ENCODE results near the gene SAMD5. TPM values are rescaled to one million over a fixed set of nuclear protein-coding genes. Genes with fewer than 3 reads are reported as not detected.

The SAMD5 gene
- total and polyA plus RNA-seq, 2 of the 8 experiments (the other 6 are each of a cell fraction or from before 2014, with no cell fraction given): 0.02 to 0.04 TPM

GRCh38 chr6:147563472-147563871 is 55.0 kb downstream of the SAMD5 start:
- Histone ChIP-seq H2AFZ (ENCODE audit: low read length) (no peak overlapping the region), H3K18ac (ENCODE audit: extremely low read depth, low read length) (no peak overlapping the region), H2BK20ac (ENCODE audit: low read length) (no peak overlapping the region), H3K56ac (replicated peaks; ENCODE audit: insufficient read length, low read depth, low read length) (no peak overlapping the region), H3K4me3 (ENCODE audit: extremely low read depth in 1 of 4, insufficient read depth in 2 of 4, low read depth in 3 of 4, low read length in 4 of 4) (no peak overlapping the region), H4K20me1 (replicated peaks in 1 of 2; ENCODE audit: control insufficient read depth in 1 of 2, insufficient read depth in 2 of 2, low read length in 2 of 2) (no peaks in the 10 kb centered on the region), H3K79me1 (ENCODE audit: low read depth, low read length) (no peaks in the 10 kb centered on the region), H4K5ac (ENCODE audit: insufficient read length, low read depth, low read length) (no peak overlapping the region), H3K9ac (replicated peaks in 1 of 4; ENCODE audit: extremely low read depth in 1 of 4, low read depth in 3 of 4, low read length in 3 of 4) (no peak overlapping the region), H2BK5ac (ENCODE audit: low read depth, low read length) (no peak overlapping the region), H2BK12ac (ENCODE audit: low read depth, low read length) (no peak overlapping the region), H3K23me2 (ENCODE audit: low read depth, low read length) (no peaks in the 10 kb centered on the region), H3K36me3 (ENCODE audit: control insufficient read depth in 2 of 4, insufficient read depth in 4 of 4, low read length in 3 of 4) (no peaks in the 10 kb centered on the region), H4K91ac (replicated peaks; ENCODE audit: insufficient read length, low read length) (no peak overlapping the region), H3K4ac (replicated peaks; ENCODE audit: insufficient read length, low read depth, low read length) (no peak overlapping the region), H4K8ac (ENCODE audit: extremely low read depth, insufficient read depth, low read length) (no peak overlapping the region), H3K4me2 (ENCODE audit: insufficient read depth in 1 of 2, low read depth in 2 of 2, low read length in 2 of 2) (no peak overlapping the region), H2BK120ac (replicated peaks; ENCODE audit: low read depth, low read length) (no peak overlapping the region), H3K9me3 (ENCODE audit: insufficient read depth in 2 of 2, low read depth in 1 of 2, low read length in 1 of 2) (no peaks in the 10 kb centered on the region), H2BK15ac (ENCODE audit: low read length) (no peak overlapping the region), H3K23ac (ENCODE audit: insufficient read length) (no peak overlapping the region), H3K27ac (ENCODE audit: low read depth, low read length) (no peak overlapping the region), H3K4me1 (replicated peaks in 1 of 4; ENCODE audit: control insufficient read depth in 3 of 4, insufficient read depth in 4 of 4, low read length in 3 of 4) (no peaks in the 10 kb centered on the region), H3K79me2 (ENCODE audit: control insufficient read depth in 1 of 2, insufficient read depth in 2 of 2, low read length in 2 of 2) (no peaks in the 10 kb centered on the region), H3K27me3 (replicated peaks in 1 of 4; ENCODE audit: control insufficient read depth in 3 of 4, extremely low read depth in 1 of 4, insufficient read depth in 3 of 4, low read length in 3 of 4) (no peaks in the 10 kb centered on the region), H2AK5ac (ENCODE audit: low read depth, low read length) (no peak overlapping the region), H3K14ac (ENCODE audit: insufficient read length) (no peak overlapping the region)
- POLR2A ChIA-PET (ENCODE audit: partially characterized antibody): no interaction called here
- DNase-seq (ENCODE audit: low read depth in 1 of 2, low spot score in 2 of 2): no peak
- 86% methylated on average over 2 of the region's 2 CpGs; no CpG with 5 or more reads in 1 of the 2 experiments for WGBS, 2 experiments (ENCODE audit: extremely low coverage in 1 of 2, insufficient coverage in 1 of 2, insufficient read length in 1 of 2, insufficient replicate concordance in 2 of 2, low coverage in 1 of 2, low lambda C conversion rate in 2 of 2, missing lambda C conversion rate in 1 of 2)
- CTCF ChIA-PET (ENCODE audit: partially characterized antibody): interaction anchor here (1.2 kb wide), 1 partner anchor 255 kb away, joined by 3 read pairs; no protein-coding TSS in a partner anchor
- no peak for FAIRE-seq
- TF ChIP-seq HDAC6 (IDR thresholded peaks at IDR 0.05; ENCODE audit: low read depth, low read length) (no peak), ASH2L (IDR thresholded peaks at IDR 0.05; ENCODE audit: low read length) (no peak), SIRT6 (IDR thresholded peaks at IDR 0.05; ENCODE audit: low read length) (no peak), EZH2 (IDR thresholded peaks at IDR 0.05; ENCODE audit: low read depth, low read length, severe bottlenecking) (no peak), TBP (IDR thresholded peaks at IDR 0.05; ENCODE audit: low read depth, low read length) (no peak), SUZ12 (IDR thresholded peaks at IDR 0.05; ENCODE audit: low read length) (no peak), MAFK (IDR thresholded peaks at IDR 0.05; ENCODE audit: low read depth, low read length) (no peak), ZNF274 (IDR thresholded peaks at IDR 0.05; ENCODE audit: borderline replicate concordance, extremely low read depth, low read length) (no peak), PHF8 (conservative IDR thresholded peaks at IDR 0.05; ENCODE audit: low read depth, low read length) (no peak), KDM5A (IDR thresholded peaks at IDR 0.05; ENCODE audit: low read length) (no peak), E2F6 (IDR thresholded peaks at IDR 0.05) (no peak), JUN (IDR thresholded peaks at IDR 0.05; ENCODE audit: low read depth, low read length) (no peak)

Data from H1 (cell line).